GM10847 (cell line): ENCODE measurements around the gene GSPT1.

Source experiments
- POLR2A ChIP-seq: IDR thresholded peaks from 2 replicates; pipeline ENCODE4 v1.6.1; 2011; ENCODE audit not compliant: insufficient read length; ENCODE audit errors: extremely low read depth

Gene GSPT1

GRCh38 chr16:11841026-11841425 is 74.7 kb downstream of the GSPT1 start:
- no peak for TF ChIP-seq POLR2A

- no peak for TF ChIP-seq POLR2A
Observed at GRCh38 chr16:11836650-11837244, 79.0 kb downstream of the GSPT1 start.

- TF ChIP-seq POLR2A, result no peak
Observed at GRCh38 chr16:11835891-11836649, 79.7 kb downstream of the GSPT1 start.

- no peak for TF ChIP-seq POLR2A
Observed at GRCh38 chr16:11835309-11835708, 80.4 kb downstream of the GSPT1 start.

- TF ChIP-seq POLR2A, result no peak
Observed at GRCh38 chr16:11833951-11834695, 81.6 kb downstream of the GSPT1 start.

- TF ChIP-seq POLR2A, result no peak
Observed at GRCh38 chr16:11828696-11829095, 87.1 kb downstream of the GSPT1 start.

- TF ChIP-seq POLR2A, result no peak
Observed at GRCh38 chr16:11824362-11824761, 91.4 kb downstream of the GSPT1 start.

- TF ChIP-seq POLR2A, result no peak
Observed at GRCh38 chr16:11819798-11820197, 96.0 kb downstream of the GSPT1 start.
